Right renal cortex interstitium (tissue), 3 donors: ENCODE results near the gene MRPL52. TPM values are rescaled to one million over a fixed set of nuclear protein-coding genes. Genes with fewer than 3 reads are reported as not detected.
A peak's percentile ranks its signal among the peaks of the same experiment; 100 is the strongest.

Experiments
- DNase-seq, 3 donors: peaks; one replicate each; pipeline ENCODE4 v3.0.0-alpha.2; 2013; ENCODE audit warnings: low read depth in 3 of 3, low spot score in 2 of 3
- polyA plus RNA-seq, 3 donors: library from polyadenylated mRNA; unstranded; fragments of 120-200 nt; gene quantifications; one replicate each; pipeline ENCODE4 v1.2.1, GENCODE V29; 2013; ENCODE audit not compliant: insufficient read length in 3 of 3

Gene MRPL52
- polyA plus RNA-seq, 3 donors: 63.5 to 78.6 (median 75.8) TPM

DNA sequence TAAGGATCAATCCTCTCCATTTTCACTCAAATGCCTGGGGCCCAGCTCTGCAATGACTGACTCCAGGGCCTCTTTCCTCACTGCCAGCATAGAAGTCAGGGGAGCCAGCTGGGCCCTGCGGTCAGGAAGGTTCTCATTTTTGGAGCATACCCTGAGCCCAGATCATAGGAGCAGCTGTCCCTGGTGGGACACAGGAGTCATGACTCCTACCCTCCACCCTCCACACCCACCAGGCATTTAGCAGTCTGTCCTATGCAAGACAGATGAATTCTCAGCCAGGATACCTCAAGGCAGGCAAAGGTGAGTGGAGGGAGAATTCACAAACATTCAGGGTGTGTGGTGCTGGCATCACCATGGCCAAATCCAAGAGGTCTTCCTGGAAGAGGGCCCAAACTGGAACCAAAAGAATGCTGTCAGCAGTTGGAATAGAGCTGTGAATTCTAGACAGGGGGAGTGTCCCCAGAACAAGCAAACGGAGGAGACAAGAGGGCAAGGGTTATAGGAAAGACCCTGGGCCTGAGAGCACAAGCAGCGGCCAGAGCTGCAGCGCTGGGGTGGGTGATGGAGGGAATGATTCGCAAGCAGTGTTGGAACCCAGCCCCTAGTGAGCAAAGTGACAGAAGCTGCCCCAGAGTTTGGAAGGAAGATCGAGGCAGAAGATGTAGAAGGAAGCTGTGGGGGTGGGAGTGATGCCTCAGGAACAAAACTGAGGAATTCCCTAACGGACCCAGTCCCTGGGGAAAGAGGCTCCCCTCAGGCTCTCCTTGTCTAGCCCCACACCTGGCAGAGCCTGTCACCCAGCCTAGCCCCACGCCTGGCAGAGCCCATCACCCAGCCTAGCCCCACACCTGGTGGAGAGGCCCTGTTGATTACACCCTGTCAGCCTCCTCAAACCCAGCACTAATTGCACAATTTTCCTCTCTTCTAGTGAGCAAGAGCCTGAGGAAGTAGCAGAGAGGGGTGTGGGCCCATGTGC is 48.9 kb downstream of the MRPL52 start:
- DNase-seq: no peak

GRCh38 chr14:22882064-22882463 is 52.4 kb downstream of the MRPL52 start:
- DNase-seq: no peak

GRCh38 chr14:22882529-22883172 is 53.0 kb downstream of the MRPL52 start:
- peak in 1 of 3 donors; percentile 78 for DNase-seq

GRCh38 chr14:22883173-22883976 is 53.7 kb downstream of the MRPL52 start, which contains the start of gene REM2:
TSS of gene REM2 (plus strand) at chr14:22883222. CDS start at chr14:22883288, 66 bp downstream.
- no peak for DNase-seq

DNA sequence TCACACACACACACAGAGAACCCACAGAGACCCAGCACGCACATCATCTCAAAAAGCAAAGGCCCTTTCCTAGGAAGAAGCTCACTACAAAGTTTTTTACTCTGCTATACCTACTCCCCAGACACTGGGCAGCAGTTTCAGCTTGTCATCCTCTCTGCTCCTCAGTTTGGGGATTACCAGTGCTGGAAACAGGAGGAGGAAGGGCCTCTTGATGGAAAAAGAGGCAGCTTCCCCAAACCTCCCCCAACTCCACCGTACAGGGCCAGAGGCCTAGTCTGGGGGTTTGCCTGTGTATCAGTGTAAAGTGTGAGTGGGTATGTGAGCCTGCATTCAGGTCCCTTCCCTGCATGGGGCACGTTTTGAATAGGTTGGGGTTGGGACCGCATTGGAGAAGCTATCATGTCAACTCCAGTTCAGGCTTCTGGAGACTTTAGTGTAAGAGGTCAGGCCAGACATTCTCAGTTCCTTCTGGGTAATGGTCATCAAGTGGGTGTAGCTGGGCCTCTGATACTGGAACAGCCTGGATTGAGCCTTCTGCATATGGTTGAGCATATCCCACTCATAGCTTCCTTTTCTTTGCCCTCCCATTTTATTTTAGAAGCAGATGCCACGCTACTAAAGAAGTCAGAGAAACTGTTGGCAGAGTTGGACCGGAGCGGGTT is 54.5 kb downstream of the MRPL52 start:
- DNase-seq: no peak

Other genes starting within 250 kb of the MRPL52 start
- gene DAD1, start 240.7 kb upstream of the MRPL52 start, polyA plus RNA-seq: 100 to 1,000 TPM; 244 to 279 (median 277) TPM
- gene ABHD4, start 231.6 kb upstream of the MRPL52 start, polyA plus RNA-seq: 10 to 100 TPM; 37.6 to 49.5 (median 43.7) TPM
- under 1 TPM; 0.07 to 0.24 (median 0.11) TPM for gene OR6J1, start 185.5 kb upstream of the MRPL52 start, polyA plus RNA-seq
- gene OXA1L, start 63.2 kb upstream of the MRPL52 start, polyA plus RNA-seq: 100 to 1,000 TPM; 132 to 140 (median 138) TPM
- gene SLC7A7, start 14.5 kb upstream of the MRPL52 start, polyA plus RNA-seq: 100 to 1,000 TPM; 101 to 121 (median 108) TPM
- 100 to 1,000 TPM; 132 to 140 (median 134) TPM for gene MMP14, start 6.7 kb downstream of the MRPL52 start, polyA plus RNA-seq
- 10 to 100 TPM; 67.4 to 85.7 (median 73.1) TPM for gene LRP10, start 41.9 kb downstream of the MRPL52 start, polyA plus RNA-seq
- gene REM2, start 53.3 kb downstream of the MRPL52 start, polyA plus RNA-seq: 1 to 10 TPM in 2 of 3 donors, under 1 TPM in 1; 0.89 to 1.5 (median 1.2) TPM
- gene RBM23, start 89.3 kb downstream of the MRPL52 start, polyA plus RNA-seq: 100 to 1,000 TPM; 118 to 125 (median 119) TPM
- 100 to 1,000 TPM; 150 to 165 (median 163) TPM for gene PRMT5, start 99.5 kb downstream of the MRPL52 start, polyA plus RNA-seq
- 10 to 100 TPM; 56.0 to 60.1 (median 56.4) TPM for gene HAUS4, start 127.2 kb downstream of the MRPL52 start, polyA plus RNA-seq
- 10 to 100 TPM; 72.8 to 93.8 (median 86.4) TPM for gene AJUBA, start 152.7 kb downstream of the MRPL52 start, polyA plus RNA-seq
- gene C14orf93, start 180.3 kb downstream of the MRPL52 start, polyA plus RNA-seq: 10 to 100 TPM; 18.3 to 19.2 (median 18.8) TPM
- 100 to 1,000 TPM; 229 to 253 (median 251) TPM for gene PSMB5, start 205.0 kb downstream of the MRPL52 start, polyA plus RNA-seq
- not detected for gene PSMB11, start 212.3 kb downstream of the MRPL52 start, polyA plus RNA-seq
- gene CDH24, start 227.6 kb downstream of the MRPL52 start, polyA plus RNA-seq: 10 to 100 TPM; 13.3 to 18.0 (median 14.0) TPM